HuH-7.5 (cell line): ENCODE measurements around the gene FAM53A.
"Not testable (repeated sequence)": the region's sequence is repeated elsewhere in the genome, so short reads cannot be mapped to it uniquely, and the experiment has no call there.

Experiments used
- DNase-seq: peaks from one replicate; pipeline ENCODE4 v3.0.0; 2011; ENCODE audit warnings: low spot score

FAM53A gene

DNA sequence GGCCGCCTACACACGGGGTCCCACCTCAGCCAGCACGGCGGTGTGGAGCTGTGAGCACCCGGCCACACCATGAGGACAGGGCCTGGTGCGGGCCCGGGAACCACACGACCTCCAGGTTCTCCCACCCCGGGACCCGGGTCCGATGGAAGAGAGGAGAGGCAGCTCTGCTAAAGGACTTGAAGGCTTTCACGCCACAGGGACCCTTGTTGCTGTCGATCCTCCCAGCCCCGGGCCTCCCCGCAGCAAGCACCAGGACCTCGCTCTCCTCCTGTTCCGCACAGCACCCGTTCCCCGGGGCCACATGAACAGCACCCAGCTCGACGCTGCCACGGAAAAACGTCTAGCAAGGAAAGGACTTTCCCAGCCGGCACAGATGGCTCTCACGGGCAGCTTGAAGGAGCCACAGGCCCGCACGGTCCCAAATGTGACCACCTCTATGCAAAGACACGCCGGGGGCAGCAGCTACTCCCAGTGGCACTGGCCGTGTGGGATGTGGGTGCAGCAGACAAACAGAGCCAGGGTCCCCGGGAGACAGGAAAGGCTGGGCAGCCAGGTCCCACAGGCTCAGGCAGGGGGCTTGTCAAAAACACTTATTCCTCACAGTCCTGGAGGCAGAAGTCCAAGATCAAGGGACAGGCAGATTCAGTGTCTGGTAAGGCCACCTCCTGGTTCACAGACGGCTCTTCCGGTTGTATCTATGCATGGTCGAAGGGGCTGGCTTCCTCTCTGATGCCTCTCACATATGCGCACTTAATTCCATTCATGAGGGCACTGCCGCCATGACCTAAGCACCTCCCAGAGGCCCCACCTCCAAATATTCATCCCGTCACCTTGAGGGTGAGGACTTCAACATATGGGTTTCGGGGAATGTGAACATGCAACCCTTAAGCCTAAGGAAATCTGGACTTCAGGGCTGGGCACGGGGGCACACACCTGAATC, 24.7 kb downstream of the FAM53A start:
- DNase-seq, result no peak

DNA sequence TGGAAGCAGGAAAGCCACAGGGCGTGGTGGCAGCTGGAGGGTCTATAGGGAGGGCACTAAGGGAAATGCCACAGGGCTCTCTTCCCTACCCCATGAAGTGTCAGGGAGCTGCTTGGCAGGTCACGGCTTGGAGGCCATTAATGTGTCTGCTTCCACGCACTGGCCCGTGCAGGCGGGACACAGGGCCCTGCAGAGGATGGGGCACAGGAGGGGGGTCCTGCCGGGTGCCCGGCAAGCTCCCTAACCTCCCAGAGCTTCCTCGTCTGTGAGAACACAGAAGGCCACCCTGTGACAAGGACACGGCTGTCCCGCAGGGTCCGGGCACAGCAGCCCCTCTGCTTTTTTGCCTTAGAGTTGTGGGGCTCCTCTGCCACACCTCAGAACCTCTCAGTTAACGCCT, 25.5 kb downstream of the FAM53A start:
- no peak for DNase-seq

DNA sequence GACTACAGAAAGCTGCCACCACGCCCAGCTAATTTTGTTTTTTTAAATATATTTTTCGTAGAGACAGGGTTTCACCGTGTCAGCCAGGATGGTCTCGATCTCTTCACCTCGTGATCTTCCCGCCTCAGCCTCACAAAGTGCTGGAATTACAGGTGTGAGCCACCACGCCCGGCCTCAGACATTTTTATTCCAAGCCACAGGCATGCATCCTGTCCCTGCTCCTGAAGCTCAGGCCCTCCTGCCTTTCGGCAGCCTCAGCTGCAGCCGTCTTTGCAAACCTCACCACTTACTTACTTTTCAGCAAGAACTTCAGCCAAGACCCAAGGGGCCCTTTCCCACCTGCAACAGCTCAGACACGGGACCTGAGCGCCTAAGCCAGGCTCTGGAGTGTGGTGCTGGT, 26.0 kb downstream of the FAM53A start:
- no peak for DNase-seq

DNA sequence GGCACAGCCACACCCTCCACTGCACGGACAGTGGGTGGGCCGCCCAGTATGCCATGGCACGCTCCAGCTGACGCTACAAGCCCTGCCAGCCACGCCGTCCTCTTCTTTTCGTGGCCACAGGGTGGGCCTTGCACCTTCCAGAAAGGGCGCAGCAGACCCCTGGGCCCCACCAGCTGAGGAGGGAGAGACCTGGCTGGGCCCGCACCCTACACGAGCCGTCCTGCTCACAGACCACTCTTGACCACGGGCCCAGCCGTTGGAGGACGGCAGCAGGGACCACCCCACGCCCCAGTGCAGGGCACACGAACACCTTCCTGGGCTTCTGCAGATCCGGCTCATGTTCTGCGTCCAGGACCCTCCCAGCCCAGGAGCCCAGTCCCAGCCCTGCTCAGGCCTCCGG, 27.1 kb downstream of the FAM53A start:
- DNase-seq, result no peak

DNA sequence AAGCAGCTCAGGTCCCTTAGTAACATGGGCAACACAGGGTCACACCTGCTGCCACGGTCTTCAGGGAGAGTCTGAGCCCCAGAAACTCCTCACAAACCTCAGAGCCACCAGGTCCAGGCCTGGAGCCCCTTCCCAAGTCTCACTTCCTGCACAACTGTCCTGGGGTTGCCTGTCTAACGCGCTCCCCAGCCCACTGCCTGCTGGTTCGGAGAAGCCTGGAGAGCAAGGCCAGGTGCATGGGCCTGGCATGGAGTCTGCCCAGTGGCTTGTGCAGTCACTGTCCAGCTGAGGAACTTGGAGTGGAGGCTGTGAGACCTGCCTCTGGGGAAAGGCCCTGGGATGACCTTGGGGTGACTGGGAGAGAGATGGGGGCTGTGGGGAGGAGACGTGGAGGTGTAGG, 28.0 kb downstream of the FAM53A start:
- DNase-seq, result no peak

DNA sequence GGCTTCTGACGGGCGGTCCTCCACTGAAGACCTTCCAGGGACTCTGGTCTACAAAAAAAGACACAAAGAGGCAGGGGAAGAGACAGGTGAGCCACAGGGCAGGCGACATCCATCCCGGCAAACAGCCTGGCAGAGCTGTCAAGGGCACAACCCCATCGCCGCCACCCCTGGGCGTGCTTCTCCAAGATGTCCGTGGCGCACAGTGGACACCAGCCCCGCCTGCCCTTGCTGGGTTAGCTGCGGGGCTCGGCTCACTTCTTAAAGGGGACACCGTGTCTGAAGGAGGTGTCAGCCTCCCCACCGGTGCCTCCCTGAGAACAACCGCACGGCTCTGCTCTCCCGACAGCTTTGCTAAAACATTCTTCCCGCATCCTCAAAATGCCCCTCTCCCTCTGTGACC, 28.4 kb downstream of the FAM53A start:
- DNase-seq, result no peak

DNA sequence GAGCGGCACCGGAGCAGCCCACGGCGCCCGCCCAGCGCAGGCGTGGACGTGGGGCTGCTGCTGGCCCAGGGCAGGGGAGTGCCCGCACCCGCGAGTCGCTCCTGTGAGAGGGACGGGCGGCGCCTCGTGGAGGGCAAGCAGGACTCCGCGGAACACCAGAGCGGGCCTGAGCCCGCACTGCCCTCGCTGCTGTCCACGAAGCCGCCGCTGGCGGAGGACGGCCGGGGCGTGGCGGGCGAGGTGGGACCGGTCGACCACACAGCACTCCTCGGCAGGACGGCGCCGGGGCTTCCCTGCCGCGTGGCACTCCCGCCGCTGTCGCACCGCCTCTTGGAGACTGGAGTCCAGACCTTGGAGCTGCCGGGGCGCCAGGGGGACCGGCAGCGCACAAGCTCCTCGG, 29.0 kb downstream of the FAM53A start:
- no peak for DNase-seq

DNA sequence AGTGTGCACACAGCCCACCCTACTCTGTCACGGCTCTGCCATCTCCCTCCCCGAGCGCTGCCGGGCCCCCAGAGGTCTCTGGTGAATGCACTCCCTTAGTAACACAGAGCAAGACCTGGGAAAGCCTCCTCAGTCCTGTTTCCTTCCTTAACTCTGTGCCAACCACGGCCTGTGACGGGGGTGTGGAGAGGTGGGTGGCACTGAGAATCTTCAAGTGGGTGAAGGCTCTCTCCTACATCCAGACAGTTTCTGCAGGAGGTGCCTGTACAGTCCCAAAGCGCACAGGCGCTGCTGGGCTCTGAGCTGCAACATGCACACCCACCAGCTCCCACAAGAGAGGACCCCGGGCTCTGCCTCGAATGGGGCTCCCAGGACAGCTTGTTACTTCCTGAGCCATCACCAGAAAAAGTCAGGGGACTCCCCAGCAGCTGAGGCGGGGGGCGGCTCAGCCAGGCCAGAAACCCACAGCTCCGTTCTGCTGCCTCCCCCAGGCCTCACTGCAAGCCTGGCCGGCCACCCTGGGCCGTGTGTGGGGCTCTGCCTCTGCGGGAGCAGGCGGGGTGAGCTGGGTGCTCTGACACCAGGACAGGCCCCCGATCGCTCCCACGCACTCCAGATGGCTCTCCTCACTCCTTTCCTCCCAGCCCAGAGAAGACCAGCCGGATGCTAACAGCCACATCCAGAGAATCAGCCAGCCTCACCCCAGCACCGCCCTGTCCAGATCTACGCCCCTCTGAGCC, 29.7 kb downstream of the FAM53A start:
- no peak for DNase-seq

DNA sequence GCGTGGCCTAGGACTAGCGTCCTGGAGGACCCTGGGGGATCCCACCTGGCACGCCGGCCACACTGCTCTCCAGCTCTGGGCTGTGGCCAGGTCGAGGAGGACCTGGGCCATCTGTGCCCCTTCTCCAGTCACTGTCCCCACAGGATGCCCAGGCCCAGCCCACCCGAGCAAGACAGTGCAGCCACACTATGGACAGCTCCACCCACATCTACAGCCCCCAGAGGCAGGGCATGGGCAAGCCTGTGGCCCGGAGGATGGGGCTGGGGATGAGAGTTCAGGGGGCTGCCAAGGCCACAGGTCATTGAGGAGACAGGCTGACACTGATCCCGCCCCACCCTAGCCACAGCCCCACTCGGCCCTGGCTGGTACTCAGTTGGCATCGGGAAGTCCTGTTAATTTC, 30.3 kb downstream of the FAM53A start:
- no peak for DNase-seq

DNA sequence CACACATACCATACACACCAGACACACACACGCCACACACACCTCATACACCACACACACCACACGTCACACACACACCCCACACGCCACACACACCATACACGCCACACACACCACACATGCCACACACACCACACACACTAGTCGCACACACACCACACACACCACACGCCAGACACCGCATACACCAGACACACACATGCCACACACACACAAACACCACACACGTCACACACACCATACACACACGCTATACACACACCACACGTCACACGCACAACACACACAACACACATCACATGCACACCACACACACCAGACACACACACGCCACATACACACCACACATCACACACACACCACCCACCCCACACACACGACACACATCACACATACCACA, 32.0 kb downstream of the FAM53A start:
- DNase-seq, result no peak

DNA sequence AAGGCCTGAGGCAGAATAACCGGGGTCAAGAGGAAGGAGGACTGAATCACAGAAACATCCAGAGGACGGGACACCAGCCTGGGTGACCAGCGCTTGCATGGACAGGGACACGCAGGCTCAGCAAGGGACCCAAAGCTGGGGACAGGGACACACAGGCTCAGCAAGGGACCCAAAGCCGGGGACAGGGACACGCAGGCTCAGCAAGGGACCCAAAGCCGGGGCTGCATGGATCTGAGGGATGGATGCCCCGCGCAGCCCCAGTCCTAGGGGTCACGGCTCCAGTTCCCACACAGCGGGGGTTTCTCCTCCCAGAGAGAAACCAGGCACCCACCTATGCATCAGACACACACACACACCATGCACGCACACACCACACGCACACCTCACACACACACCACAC, 32.5 kb downstream of the FAM53A start:
- DNase-seq, result no peak

DNA sequence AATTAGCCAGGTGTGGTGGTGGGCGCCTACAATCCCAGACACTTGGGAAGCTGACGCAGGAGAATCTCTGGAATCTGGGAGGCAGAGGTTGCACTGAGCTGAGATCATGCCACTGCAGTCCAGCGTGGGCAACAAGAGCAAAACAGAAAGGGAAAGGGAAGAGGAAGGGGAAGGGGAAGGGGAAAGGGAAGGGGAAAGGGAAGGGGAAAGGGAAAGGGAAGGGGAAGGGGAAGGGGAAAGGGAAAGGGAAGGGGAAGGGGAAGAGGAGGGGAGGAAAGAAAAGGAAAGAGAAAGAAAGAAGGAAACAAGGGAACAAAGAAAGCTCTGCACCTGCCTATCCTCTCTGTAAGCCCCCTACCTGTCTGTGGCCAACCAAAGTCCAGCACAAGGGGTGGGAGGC, 35.2 kb downstream of the FAM53A start:
- no peak for DNase-seq

DNA sequence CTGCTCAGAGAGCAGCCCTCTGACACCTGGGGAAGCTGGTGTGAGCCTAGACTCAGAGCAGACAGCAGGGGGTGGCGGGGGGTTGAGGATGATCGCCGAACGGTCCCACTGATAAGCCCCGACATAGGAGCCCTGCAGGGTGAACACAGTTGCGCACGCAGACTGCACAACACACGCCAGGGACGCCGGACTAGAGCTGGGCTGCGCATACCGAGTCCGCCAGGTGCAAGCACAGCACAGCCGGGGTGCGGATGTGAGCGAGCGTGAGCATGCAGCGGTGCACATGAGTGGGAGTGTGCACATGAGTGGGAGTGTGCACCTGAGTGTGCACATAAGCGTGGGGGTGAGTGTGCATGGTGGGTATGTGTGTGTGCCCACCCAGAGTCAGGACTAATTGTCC, 36.7 kb downstream of the FAM53A start:
- DNase-seq, result no peak

DNA sequence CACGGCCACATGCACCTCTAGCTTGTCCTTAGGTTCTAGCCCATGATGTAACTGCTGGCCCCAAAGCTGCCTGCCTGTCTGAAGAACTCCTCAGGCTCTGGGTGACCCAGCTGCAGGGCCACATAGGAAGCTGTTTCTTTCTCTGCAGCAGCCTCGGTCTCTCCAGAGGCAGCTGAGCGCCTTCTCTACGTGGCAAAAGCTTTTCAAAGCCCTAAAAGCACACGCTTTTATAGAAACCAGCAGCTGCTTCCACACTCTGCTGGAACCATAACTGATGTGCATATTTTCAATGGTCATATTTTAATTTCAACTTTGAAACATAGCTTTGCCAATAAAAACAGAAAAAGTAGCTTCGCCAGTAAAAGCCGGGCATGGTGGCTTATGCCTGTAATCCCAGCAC, 37.4 kb downstream of the FAM53A start:
- DNase-seq, result no peak

DNA sequence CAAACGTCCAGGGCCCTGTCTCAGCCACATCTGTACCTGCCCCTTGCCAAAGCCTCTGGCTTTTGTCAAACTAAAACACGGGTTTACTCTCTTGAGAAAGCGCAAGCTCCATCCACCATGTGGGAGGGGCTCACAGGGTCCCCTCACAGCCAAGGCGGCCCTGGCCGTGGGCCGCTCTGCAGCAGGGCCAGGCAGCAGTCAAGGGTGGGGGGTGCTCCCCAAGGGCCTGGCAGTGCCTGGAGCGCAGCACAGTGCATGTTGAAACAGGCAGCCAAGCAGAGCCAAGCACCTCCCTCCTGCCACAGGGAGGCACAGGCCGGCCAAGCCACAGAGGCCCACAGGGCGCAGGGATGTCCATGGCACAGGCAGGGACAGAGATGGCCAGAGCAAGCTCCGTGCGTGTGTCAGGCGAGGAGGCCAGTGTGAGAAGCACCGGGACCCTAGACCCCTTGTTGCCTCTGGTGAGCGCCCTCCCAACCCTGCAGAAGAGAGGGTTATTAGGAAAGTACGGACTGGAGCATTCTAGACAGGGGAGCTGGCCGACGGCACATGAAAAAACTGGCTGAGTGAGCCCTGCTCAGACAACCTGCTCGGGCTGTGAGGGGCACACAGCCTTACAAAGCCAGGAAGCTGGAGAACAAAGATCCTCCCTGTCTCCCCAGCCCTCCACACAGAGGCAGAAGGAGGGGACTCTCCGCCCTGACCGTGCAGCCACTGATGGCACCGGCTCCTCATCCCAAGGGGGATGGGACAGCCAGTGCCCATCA, 39.0 kb downstream of the FAM53A start:
- no peak for DNase-seq

DNA sequence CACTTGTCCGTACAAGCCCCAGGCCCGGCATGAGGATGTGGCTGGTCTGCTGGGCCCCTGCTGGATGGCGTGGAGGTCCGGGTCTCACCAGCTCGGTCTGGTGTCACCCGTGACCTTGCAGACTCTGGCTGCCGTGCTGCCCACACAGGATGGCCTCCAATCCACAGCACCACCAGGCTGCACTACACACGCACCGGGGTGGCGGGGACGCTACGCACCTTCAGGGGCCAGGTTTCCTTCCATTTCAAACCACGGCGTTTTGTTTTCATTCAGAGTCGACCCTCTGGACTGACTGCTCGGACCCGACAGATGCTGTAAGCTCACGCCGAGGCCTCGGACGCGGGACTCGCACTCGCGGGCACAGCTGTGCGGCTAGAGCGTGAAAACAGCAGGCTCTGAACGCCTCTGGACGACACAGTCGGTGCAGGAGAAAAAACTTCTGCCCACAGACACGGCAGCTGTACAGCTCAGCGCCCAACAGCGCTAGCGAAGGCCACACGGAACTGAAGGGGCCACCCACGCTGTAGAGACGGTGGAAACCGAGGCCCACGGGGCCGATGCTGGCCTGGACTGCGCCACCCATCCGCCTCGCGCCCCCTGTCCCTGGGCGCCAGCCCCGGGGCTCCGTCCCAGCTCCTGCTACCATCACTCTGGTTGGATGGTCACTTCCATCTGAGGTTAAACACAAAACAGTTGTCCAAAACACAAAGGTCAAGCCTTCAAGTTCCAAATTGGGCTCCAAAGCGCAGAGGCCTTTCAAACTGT, 40.0 kb downstream of the FAM53A start:
- DNase-seq, result no peak

DNA sequence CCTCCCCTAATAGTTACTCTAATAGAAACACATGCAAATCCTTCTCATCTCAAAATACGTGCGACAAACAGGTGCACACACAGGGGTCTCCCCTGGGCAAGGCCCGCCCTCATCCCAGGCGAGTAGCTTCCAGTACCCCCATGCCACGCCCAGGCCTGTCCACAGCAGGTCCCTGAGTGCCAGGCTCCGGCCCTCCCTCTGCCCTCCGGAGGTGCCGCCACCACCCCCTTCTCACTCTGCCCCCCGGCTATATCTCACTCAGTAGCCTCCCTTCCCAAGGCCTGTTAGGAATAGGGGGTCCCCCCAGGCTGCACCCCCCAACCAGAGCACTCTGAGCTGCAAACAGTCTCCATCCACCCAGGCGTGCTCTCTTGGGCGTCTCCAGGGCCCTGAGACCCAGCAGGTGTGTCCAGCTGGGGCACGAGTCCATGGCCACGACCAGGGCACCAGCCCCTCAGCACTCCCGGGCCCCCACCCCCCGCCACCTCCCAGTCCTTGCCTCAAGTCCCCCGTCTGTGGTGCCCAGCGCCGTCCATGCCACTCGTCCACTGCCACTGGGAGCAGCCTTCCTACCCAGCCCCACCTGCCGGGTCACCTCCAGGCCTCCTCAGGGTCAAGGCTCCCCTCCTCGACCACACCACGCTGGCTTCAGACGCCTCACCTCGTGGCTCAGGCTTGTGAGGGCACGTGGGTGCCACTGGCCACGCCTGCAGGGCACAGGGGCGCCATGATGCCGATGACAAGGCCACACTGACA, 41.7 kb downstream of the FAM53A start:
- no peak for DNase-seq

DNA sequence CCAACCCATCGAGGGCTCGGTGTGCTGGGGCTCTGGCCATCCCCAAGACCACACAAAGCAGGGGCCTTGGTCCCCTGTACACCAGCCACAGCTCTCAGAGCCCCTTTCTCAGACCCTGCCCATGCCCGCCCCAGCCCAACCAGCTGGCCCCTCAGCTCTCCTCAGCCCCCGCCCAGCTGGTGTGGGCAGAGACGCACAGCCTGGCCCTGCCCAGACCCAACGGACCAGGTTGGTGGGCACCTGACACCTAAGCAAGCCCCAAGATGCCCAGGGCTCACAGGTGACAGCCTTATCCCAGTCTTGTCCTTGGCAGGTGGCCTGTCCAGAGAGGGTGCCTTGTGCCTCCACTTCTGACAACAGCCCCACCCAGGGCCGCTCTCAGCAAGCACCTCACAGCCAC, 42.4 kb downstream of the FAM53A start:
- no peak for DNase-seq

DNA sequence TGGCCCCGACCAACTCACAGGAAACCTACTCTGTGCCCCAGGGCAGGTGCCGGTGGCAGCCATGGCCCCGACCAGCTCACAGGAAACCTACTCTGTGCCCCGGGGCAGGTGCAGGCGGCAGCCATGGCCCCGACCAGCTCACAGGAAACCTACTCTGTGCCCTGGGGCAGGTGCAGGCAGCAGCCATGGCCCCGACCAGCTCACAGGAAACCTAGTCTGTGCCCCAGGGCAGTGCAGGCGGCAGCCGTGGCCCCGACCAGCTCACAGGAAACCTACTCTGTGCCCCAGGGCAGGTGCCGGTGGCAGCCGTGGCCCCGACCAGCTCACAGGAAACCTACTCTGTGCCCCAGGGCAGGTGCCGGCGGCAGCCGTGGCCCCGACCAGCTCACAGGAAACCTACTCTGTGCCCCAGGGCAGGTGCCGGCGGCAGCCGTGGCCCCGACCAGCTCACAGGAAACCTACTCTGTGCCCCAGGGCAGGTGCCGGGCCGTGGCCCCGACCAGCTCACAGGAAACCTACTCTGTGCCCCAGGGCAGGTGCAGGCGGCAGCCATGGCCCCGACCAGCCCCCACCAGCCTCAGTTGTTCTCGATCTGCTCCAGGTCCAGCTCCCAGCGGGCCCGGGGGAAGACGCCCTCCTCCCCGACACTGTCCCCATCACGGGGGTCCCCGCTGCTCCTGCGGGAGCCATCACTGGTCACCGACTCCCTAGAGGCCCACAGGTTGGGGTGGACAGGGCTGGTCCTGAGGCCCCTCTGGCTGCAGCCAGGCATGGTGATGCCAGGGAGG, 43.2 kb downstream of the FAM53A start:
- DNase-seq, result not testable (repeated sequence)

DNA sequence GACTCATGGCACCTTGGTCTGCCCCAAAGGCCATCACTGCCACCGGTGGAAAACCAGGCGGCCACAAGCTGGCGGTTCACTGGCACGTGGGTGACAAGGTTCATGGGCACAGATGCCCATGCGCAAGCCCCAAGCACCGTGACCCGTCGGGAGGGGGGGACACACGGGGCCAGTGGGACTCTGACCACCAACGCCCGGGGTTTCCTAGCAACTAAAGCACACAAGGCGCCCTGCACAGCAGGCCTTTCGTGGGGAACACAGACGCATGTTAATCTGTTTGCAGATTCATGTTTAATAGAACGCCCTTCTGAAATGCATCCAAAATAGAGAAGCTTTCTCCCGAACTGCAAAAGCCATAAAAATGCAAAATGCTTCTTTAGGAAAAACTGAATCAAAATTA, 43.9 kb downstream of the FAM53A start:
- no peak for DNase-seq
